D721Med (cell line): ENCODE results near the gene VSX1.

Source experiments
- DNase-seq: peaks from one replicate; pipeline ENCODE4 v3.0.0; 2011; ENCODE audit warnings: low spot score; ENCODE audit not compliant: insufficient read length
- FAIRE-seq: peaks from 2 replicates; lab custom pipeline; 2011; peaks lifted over from hg19 to GRCh38; lab: Jason Lieb, UNC
- CTCF ChIP-seq: IDR thresholded peaks from 2 replicates; pipeline ENCODE4 v1.5.1; 2012; ENCODE audit warnings: mild to moderate bottlenecking, control low read depth; ENCODE audit not compliant: insufficient read depth; ENCODE audit errors: missing control alignments

VSX1 gene

GRCh38 chr20:25043499-25044260 is 38.3 kb downstream of the VSX1 start:
- DNase-seq (no peak), FAIRE-seq (no peak)
- TF ChIP-seq CTCF, result no peak

GRCh38 chr20:25042531-25043498 is 39.1 kb downstream of the VSX1 start:
- DNase-seq (no peak), FAIRE-seq (no peak)
- TF ChIP-seq CTCF, result no peak

- FAIRE-seq (no peak), DNase-seq (no peak)
- no peak for TF ChIP-seq CTCF
These were observed 40.0 kb downstream of the VSX1 start for GRCh38 chr20:25041813-25042530.

GRCh38 chr20:25040438-25040831 is 41.5 kb downstream of the VSX1 start:
- FAIRE-seq (no peak), DNase-seq (no peak)
- no peak for TF ChIP-seq CTCF

- no peak for TF ChIP-seq CTCF
- DNase-seq (no peak), FAIRE-seq (no peak)
These were observed 42.1 kb downstream of the VSX1 start for GRCh38 chr20:25039697-25040437.

- FAIRE-seq (no peak), DNase-seq (no peak)
- TF ChIP-seq CTCF, result no peak
These were observed 43.3 kb downstream of the VSX1 start for GRCh38 chr20:25038591-25039015.
